CD4-positive, CD25-positive, alpha-beta regulatory T cell (primary cell): ENCODE data around the gene DLG2. TPM values are rescaled to one million over a fixed set of nuclear protein-coding genes. Genes with fewer than 3 reads are reported as not detected.

Experiments used
- ATAC-seq, 2 donors: fragments of 150-1000 bp; cut with Tn5 transposase; one replicate each; pipeline ENCODE4 v1.10.0; 2021; ENCODE audit warnings: low read depth in 2 of 2, moderate number of reproducible peaks in 2 of 2, moderate library complexity in 1 of 2
- DNase-seq, 3 donors: peaks; one replicate each; pipeline versions ENCODE4 v3.0.0 to v3.0.0-alpha.2; 2012 to 2022; ENCODE audit warnings: mixed read lengths in 1 of 3
- H3K27ac ChIP-seq: one replicate; pipeline ENCODE4 v1.7.0; 2013; ENCODE audit warnings: mild to moderate bottlenecking, low read length; ENCODE audit not compliant: insufficient read depth, poor library complexity, severe bottlenecking
- H3K27me3 ChIP-seq: one replicate; pipeline ENCODE4 v1.7.0; 2013; ENCODE audit warnings: low read length; ENCODE audit not compliant: control insufficient read depth, insufficient read depth
- H3K36me3 ChIP-seq: one replicate; pipeline ENCODE4 v1.7.0; 2013; ENCODE audit warnings: mild to moderate bottlenecking, low read length, moderate library complexity; ENCODE audit not compliant: control insufficient read depth, insufficient read depth
- H3K4me1 ChIP-seq: 2 replicates; pipeline ENCODE4 v1.7.0; 2013; ENCODE audit warnings: mild to moderate bottlenecking, low read length; ENCODE audit not compliant: insufficient read depth, control insufficient read depth, poor library complexity, severe bottlenecking
- H3K4me3 ChIP-seq: one replicate; pipeline ENCODE4 v1.7.0; 2013; ENCODE audit warnings: low read depth, mild to moderate bottlenecking, low read length, moderate library complexity
- H3K9me3 ChIP-seq, 2 experiments: 1 replicate in 1 of 2; 2 replicates in 1 of 2; pipeline ENCODE4 v1.7.0; 2013; ENCODE audit warnings: low read length in 2 of 2, mild to moderate bottlenecking in 1 of 2, moderate library complexity in 1 of 2; ENCODE audit not compliant: control insufficient read depth in 2 of 2
- H3K27ac Mint-ChIP-seq, 3 donors: one replicate each; pipeline ENCODE4 v1.8.0; 2020 to 2022; ENCODE audit warnings: mild to moderate bottlenecking in 3 of 3, mixed read lengths in 3 of 3, moderate library complexity in 2 of 3
- H3K27me3 Mint-ChIP-seq: one replicate; pipeline ENCODE4 v1.8.0; 2022; ENCODE audit warnings: mild to moderate bottlenecking, mixed read lengths
- H3K36me3 Mint-ChIP-seq: one replicate; pipeline ENCODE4 v1.8.0; 2020; ENCODE audit warnings: mixed read lengths
- H3K4me1 Mint-ChIP-seq, 4 donors: one replicate each; pipeline ENCODE4 v1.8.0; 2020 to 2022; ENCODE audit warnings: mixed read lengths in 4 of 4, mild to moderate bottlenecking in 1 of 4
- H3K4me3 Mint-ChIP-seq, 4 donors: one replicate each; pipeline ENCODE4 v1.8.0; 2020 to 2022; ENCODE audit warnings: mild to moderate bottlenecking in 4 of 4, mixed read lengths in 4 of 4, moderate library complexity in 3 of 4
- H3K9me3 Mint-ChIP-seq, 7 donors: one replicate each; pipeline ENCODE4 v1.8.0; 2020 to 2022; ENCODE audit warnings: mixed read lengths in 7 of 7, mild to moderate bottlenecking in 3 of 7, moderate library complexity in 2 of 7
- polyA plus RNA-seq, 4 donors: library from polyadenylated mRNA; unstranded; fragments of 300-500 nt; fragmentation: Illumina TruSeq; gene quantifications; one replicate each; pipeline ENCODE4 v1.2.3, GENCODE V29; 2021
- total RNA-seq: library from RNA; stranded (reverse); gene quantifications from one replicate; pipeline ENCODE4 v1.2.3, GENCODE V29; 2022

DLG2 gene
- total and polyA plus RNA-seq, 5 donors from 2014 or later, result 0.26 to 2.0 (median 0.94) TPM

DNA sequence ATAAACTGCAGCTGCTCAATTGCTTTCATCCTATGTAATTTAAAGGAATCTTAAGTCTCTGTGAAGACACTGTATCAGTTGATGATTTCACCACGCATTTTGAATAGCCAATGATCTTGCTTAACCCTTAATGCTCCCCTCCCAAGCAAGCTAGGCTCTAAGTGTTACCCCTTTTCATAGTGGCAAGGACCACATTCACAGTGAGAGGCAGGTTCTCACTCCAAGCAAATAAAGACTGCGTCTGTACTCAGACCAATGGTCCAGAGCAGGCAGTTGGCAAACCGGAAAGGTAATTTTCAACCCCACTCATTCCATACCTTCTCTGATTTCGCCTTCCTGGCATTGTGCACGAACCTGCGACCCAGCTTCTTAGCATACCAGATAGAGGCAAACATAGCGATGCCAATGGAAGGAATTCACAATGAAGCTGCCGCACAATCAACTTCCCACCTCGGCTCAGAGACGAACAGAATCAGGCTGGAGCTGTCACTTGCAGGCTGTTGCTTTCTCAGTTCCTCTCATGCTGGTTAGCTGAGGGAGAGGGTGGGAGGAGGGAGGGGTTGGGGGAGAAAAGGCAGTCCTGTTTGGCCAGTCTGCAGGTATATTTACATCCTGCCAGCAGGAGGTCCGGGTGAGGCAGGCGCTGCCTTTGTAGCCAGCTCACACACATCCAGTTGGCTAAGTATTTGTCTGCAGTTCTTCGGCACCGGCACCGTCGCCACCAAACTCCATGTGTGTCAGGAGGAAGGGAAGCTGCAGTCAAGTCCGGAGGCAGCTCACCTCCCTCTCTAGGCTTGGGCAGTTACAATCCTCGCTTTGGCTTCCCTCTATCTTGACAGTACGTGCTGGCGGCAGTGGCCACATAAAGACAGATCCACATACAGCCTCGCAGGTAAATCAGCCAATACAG, 1189.8 kb downstream of the DLG2 start:
- DNase-seq (no peak), ATAC-seq (no peak)
- no peak overlapping the region for H3K27ac ChIP-seq
- no peaks in the 10 kb centered on the region for H3K27me3 ChIP-seq
- H3K36me3 ChIP-seq, result no peaks in the 10 kb centered on the region
- Mint-ChIP-seq H3K4me3 (no peak overlapping the region), H3K27ac (no peak overlapping the region), H3K9me3 (peaks cover 0 to 11% (median 3%) of the 10 kb centered on the region in 7 donors), H3K36me3 (no peaks in the 10 kb centered on the region), H3K27me3 (no peaks in the 10 kb centered on the region), H3K4me1 (no peaks in the 10 kb centered on the region)
- no peaks in the 10 kb centered on the region for H3K4me1 ChIP-seq
- H3K9me3 ChIP-seq, result no peaks in the 10 kb centered on the region
- no peak overlapping the region for H3K4me3 ChIP-seq

DNA sequence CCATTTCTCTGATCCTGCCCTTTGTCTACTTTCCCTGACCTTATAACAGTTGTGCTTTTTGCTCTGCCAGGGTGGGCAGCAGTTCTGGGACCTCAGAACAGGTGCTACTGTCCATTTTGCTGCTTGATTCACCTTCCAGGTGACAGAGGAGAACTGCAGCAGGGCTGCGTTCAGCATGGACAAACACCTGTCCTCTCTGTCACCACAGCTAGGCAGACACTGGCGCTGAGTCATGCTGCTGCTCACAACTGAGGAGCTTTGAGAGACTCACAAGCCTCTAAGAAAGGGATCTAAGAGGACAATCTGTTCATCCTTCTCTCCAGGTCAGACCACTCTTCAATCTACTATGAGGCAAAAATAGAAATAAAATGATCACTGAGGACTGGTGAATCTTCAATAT, 1196.5 kb downstream of the DLG2 start:
- H3K27me3 ChIP-seq, result no peaks in the 10 kb centered on the region
- ATAC-seq, result no peak
- no peaks in the 10 kb centered on the region for H3K27me3 Mint-ChIP-seq
- H3K27ac Mint-ChIP-seq, result no peak overlapping the region
- H3K36me3 ChIP-seq, result no peaks in the 10 kb centered on the region
- no peaks in the 10 kb centered on the region for H3K4me1 ChIP-seq
- no peak overlapping the region for H3K27ac ChIP-seq
- no peaks in the 10 kb centered on the region for H3K4me1 Mint-ChIP-seq
- no peak overlapping the region for H3K4me3 ChIP-seq
- H3K36me3 Mint-ChIP-seq, result no peaks in the 10 kb centered on the region
- H3K9me3 Mint-ChIP-seq, result peaks cover 0 to 19% (median 4%) of the 10 kb centered on the region in 7 donors
- H3K4me3 Mint-ChIP-seq, result no peak overlapping the region
- no peak for DNase-seq
- no peaks in the 10 kb centered on the region for H3K9me3 ChIP-seq

DNA sequence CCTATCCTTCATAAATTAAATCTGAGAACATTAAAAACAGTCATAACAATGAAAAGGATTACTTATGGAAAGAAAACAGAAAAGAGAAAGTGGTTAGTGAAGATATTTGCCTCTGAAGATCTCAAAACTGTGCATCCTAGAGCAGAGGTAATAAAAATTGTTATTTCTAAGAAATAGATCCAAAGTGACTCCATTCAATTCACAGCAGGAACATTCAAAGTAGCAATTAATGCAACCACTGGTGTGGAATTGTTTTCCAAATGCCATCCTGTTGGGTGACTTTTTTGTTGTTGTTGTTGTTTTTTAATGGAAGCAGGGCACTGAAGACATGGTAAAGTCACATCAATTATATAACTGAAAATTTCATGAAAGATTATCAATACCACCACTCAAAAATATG, 1201.5 kb downstream of the DLG2 start:
- H3K36me3 Mint-ChIP-seq, result no peaks in the 10 kb centered on the region
- H3K27me3 Mint-ChIP-seq, result no peaks in the 10 kb centered on the region
- H3K4me3 Mint-ChIP-seq, result no peak overlapping the region
- no peak overlapping the region for H3K27ac ChIP-seq
- H3K9me3 ChIP-seq, result no peaks in the 10 kb centered on the region
- no peaks in the 10 kb centered on the region for H3K4me1 ChIP-seq
- ATAC-seq, result no peak
- no peak overlapping the region for H3K4me3 ChIP-seq
- peaks cover 0 to 21% (median 5%) of the 10 kb centered on the region in 7 donors for H3K9me3 Mint-ChIP-seq
- no peak overlapping the region for H3K27ac Mint-ChIP-seq
- H3K27me3 ChIP-seq, result no peaks in the 10 kb centered on the region
- no peaks in the 10 kb centered on the region for H3K36me3 ChIP-seq
- H3K4me1 Mint-ChIP-seq, result no peaks in the 10 kb centered on the region
- DNase-seq, result no peak

DNA sequence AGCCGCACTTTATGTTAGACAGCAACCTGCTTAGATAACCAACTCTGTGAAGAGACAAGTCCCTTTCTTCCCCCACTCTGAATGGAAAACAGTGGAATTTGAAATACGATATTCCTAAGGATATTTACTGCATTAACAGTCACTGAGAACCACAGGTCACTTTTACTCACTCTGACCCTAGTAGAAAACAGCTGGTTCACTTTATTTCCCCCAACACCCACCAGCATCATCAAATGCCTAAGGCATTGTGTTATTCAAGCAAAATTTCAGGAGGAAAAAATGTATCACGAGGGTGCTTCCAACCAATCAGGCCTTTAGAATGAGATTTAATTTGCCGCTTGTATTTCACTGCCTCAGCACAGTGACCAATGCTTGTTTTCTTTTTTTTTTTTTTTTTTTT, 1206.9 kb downstream of the DLG2 start:
- no peaks in the 10 kb centered on the region for H3K36me3 Mint-ChIP-seq
- H3K4me3 Mint-ChIP-seq, result no peak overlapping the region
- peaks cover 4 to 15% (median 8%) of the 10 kb centered on the region in 7 donors for H3K9me3 Mint-ChIP-seq
- H3K4me1 Mint-ChIP-seq, result no peaks in the 10 kb centered on the region
- Histone ChIP-seq H3K27ac (no peak overlapping the region), H3K36me3 (no peaks in the 10 kb centered on the region), H3K4me1 (no peaks in the 10 kb centered on the region), H3K4me3 (no peak overlapping the region), H3K27me3 (no peaks in the 10 kb centered on the region), H3K9me3 (no peaks in the 10 kb centered on the region)
- no peaks in the 10 kb centered on the region for H3K27me3 Mint-ChIP-seq
- DNase-seq, result no peak
- ATAC-seq, result no peak
- no peak overlapping the region for H3K27ac Mint-ChIP-seq

DNA sequence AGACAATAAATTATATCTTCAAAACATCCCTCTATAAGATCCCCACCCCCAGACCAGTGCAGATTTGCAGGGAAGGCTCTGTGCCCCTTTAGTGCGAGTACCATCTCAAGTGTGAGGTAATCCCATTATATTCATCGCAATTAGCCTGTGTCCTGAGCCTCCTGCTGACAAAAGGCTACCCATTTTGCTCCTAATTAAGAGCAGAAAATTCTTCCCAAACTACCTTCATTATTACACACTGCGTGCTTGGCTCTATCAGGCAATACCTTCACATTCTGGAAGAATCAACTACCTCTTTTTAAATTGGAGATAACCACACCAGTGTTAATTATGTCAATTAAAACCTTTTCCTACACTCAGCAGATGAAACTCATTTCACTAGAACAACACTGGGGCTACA, 1207.5 kb downstream of the DLG2 start:
- no peaks in the 10 kb centered on the region for H3K36me3 Mint-ChIP-seq
- no peaks in the 10 kb centered on the region for H3K4me1 Mint-ChIP-seq
- H3K9me3 ChIP-seq, result no peaks in the 10 kb centered on the region
- H3K9me3 Mint-ChIP-seq, result peaks cover 4 to 15% (median 8%) of the 10 kb centered on the region in 7 donors
- H3K4me3 Mint-ChIP-seq, result no peak overlapping the region
- DNase-seq (no peak), ATAC-seq (no peak)
- H3K27ac ChIP-seq, result no peak overlapping the region
- no peak overlapping the region for H3K27ac Mint-ChIP-seq
- no peaks in the 10 kb centered on the region for H3K27me3 Mint-ChIP-seq
- no peaks in the 10 kb centered on the region for H3K36me3 ChIP-seq
- H3K4me3 ChIP-seq, result no peak overlapping the region
- no peaks in the 10 kb centered on the region for H3K4me1 ChIP-seq
- no peaks in the 10 kb centered on the region for H3K27me3 ChIP-seq

DNA sequence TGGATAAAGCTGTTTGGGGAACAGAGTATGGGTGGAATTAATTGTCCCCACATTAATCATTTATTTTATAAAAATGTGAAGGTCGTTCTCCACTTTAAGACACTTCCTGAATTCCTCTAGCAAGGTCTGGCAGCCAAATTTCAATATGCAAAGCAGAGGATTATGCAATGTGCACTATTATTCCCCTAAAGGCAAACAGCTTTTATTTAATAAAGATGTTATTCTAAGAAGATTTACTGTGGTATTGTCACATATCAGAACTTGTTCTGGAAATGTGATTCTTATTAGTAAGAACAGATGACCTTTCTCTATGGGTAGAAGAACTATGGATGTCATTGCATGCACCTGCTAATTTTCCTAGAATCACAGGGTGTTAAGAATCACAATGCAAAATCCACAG, 1212.2 kb downstream of the DLG2 start:
- H3K9me3 ChIP-seq, result no peaks in the 10 kb centered on the region
- no peak overlapping the region for H3K27ac ChIP-seq
- H3K36me3 ChIP-seq, result no peaks in the 10 kb centered on the region
- no peaks in the 10 kb centered on the region for H3K4me1 Mint-ChIP-seq
- H3K36me3 Mint-ChIP-seq, result no peaks in the 10 kb centered on the region
- H3K9me3 Mint-ChIP-seq, result peaks cover 2 to 10% (median 8%) of the 10 kb centered on the region in 7 donors
- ATAC-seq (no peak), DNase-seq (no peak)
- H3K27me3 ChIP-seq, result no peaks in the 10 kb centered on the region
- no peaks in the 10 kb centered on the region for H3K4me1 ChIP-seq
- peaks cover 5% of the 10 kb centered on the region for H3K27me3 Mint-ChIP-seq
- H3K27ac Mint-ChIP-seq, result no peak overlapping the region
- no peak overlapping the region for H3K4me3 Mint-ChIP-seq
- no peak overlapping the region for H3K4me3 ChIP-seq

DNA sequence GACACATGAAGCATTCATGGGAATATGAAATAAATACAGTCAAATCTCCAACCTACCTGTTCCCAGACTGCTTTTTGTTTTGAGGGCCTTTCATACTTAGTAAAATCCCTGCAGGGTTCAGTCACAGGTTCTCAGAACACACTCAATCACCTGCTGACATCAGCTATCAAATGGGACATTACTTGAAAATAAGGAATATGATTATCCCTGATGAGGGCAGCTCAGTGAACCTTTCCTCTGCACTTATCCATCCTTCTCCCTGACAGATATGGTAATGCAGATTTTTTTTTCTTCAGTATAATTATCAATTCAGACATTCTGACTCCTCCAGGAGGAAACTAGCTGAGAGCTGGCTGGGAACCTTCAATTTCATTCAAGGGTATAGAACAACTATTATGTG, 1213.6 kb downstream of the DLG2 start:
- no peaks in the 10 kb centered on the region for H3K4me1 ChIP-seq
- no peak overlapping the region for H3K27ac Mint-ChIP-seq
- H3K4me3 Mint-ChIP-seq, result no peak overlapping the region
- H3K27me3 Mint-ChIP-seq, result peaks cover 5% of the 10 kb centered on the region
- H3K36me3 Mint-ChIP-seq, result no peaks in the 10 kb centered on the region
- H3K4me1 Mint-ChIP-seq, result no peaks in the 10 kb centered on the region
- peaks cover 2 to 13% (median 5%) of the 10 kb centered on the region in 7 donors for H3K9me3 Mint-ChIP-seq
- H3K27me3 ChIP-seq, result no peaks in the 10 kb centered on the region
- H3K4me3 ChIP-seq, result no peak overlapping the region
- H3K36me3 ChIP-seq, result no peaks in the 10 kb centered on the region
- ATAC-seq, result no peak
- H3K9me3 ChIP-seq, result no peaks in the 10 kb centered on the region
- no peak overlapping the region for H3K27ac ChIP-seq
- DNase-seq, result no peak

DNA sequence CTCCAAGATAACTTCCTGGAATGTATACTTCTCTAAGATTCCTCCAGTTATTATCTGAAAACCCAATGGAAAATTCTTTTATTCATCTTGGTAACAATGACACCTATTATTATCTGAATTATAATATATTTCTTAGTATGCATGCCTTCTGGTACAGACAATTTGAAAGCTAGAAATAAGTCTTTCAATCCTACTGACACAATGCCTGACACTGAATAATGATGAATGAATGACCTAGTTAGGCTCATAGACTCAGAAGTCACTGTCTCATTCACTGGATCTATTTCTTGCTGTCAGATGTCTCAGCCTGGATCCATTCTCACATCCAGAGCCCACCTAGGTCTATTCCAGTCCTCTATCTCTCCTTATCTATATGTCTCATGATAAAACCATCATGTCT, 1214.3 kb downstream of the DLG2 start:
- no peak overlapping the region for H3K27ac ChIP-seq
- Mint-ChIP-seq H3K27ac (no peak overlapping the region), H3K4me1 (no peaks in the 10 kb centered on the region), H3K9me3 (peaks cover 2 to 13% (median 5%) of the 10 kb centered on the region in 7 donors), H3K27me3 (peaks cover 5% of the 10 kb centered on the region), H3K36me3 (no peaks in the 10 kb centered on the region), H3K4me3 (no peak overlapping the region)
- DNase-seq, result no peak
- H3K9me3 ChIP-seq, result no peaks in the 10 kb centered on the region
- no peaks in the 10 kb centered on the region for H3K4me1 ChIP-seq
- no peaks in the 10 kb centered on the region for H3K36me3 ChIP-seq
- H3K4me3 ChIP-seq, result no peak overlapping the region
- H3K27me3 ChIP-seq, result no peaks in the 10 kb centered on the region
- no peak for ATAC-seq
